GM21786 (cell line): ENCODE measurements around the gene PGS1.

Source experiments
- ATAC-seq: cut with Tn5 transposase; IDR thresholded peaks from one replicate; pipeline ENCODE4 v1.9.1; 2021; ENCODE audit not compliant: unreplicated experiment

PGS1 gene

GRCh38 chr17:78466786-78467715 lies 88.6 kb downstream of the PGS1 start:
- ATAC-seq, result no peak

GRCh38 chr17:78468366-78468765 lies 89.9 kb downstream of the PGS1 start:
- ATAC-seq, result no peak

GRCh38 chr17:78469443-78469842 lies 91.0 kb downstream of the PGS1 start:
- no peak for ATAC-seq

GRCh38 chr17:78471635-78472034 lies 93.2 kb downstream of the PGS1 start:
- ATAC-seq, result no peak

- peak; percentile 42 for ATAC-seq
These were observed 93.8 kb downstream of the PGS1 start for GRCh38 chr17:78472035-78472905.

- ATAC-seq, result no peak
These were observed 95.6 kb downstream of the PGS1 start for GRCh38 chr17:78473951-78474613.
